ENCODE data around the gene ADIPOR2. TPM values are rescaled to one million over a fixed set of nuclear protein-coding genes. Genes with fewer than 3 reads are reported as not detected.

Gene ADIPOR2
- total and polyA plus RNA-seq, 2 donors (not counting 1 experiment from before 2014, with no cell fraction given), result 9.2 to 35.9 TPM

- intact Hi-C loops (cut with micrococcal nuclease), result no loop called here
- Mint-ChIP-seq H3K9me3 (ENCODE audit: insufficient read depth) (no peaks in the 10 kb centered on the region), H3K27ac (no peak overlapping the region), H3K27me3 (peaks cover 46% of the 10 kb centered on the region), H3K4me3 (no peak overlapping the region), H3K4me1 (no peaks in the 10 kb centered on the region)
- Histone ChIP-seq H3K4me2 (replicated peaks; ENCODE audit: low read depth, low read length, poor library complexity, severe bottlenecking) (no peak overlapping the region), H3K27me3 (replicated peaks in 1 of 4; ENCODE audit: control extremely low read depth in 1 of 4, control insufficient read depth in 3 of 4, insufficient read depth in 4 of 4, low read length in 3 of 4) (peaks cover 0 to 21% (median 3%) of the 10 kb centered on the region in 4 experiments), H3K4me3 (ENCODE audit: control extremely low read depth in 1 of 5, extremely low read depth in 1 of 5, insufficient read depth in 1 of 5, low read depth in 2 of 5, low read length in 4 of 5) (no peak overlapping the region), H3K27ac (ENCODE audit: low read length in 2 of 2) (no peak overlapping the region), H4K20me1 (ENCODE audit: control insufficient read depth, insufficient read depth, low read length, poor library complexity, severe bottlenecking) (no peaks in the 10 kb centered on the region), H3K9me3 (ENCODE audit: control extremely low read depth in 1 of 3, control insufficient read depth in 2 of 3, insufficient read depth in 1 of 3, low read length in 2 of 3) (peaks cover 0 to 8% (median 0%) of the 10 kb centered on the region in 3 donors), H3K9ac (ENCODE audit: low read length) (no peak overlapping the region), H3K79me2 (ENCODE audit: control insufficient read depth, insufficient read depth, low read length) (no peaks in the 10 kb centered on the region), H3K4me1 (ENCODE audit: control insufficient read depth in 2 of 2, insufficient read depth in 2 of 2, low read length in 2 of 2) (no peaks in the 10 kb centered on the region), H3K36me3 (replicated peaks in 1 of 2; ENCODE audit: control extremely low read depth in 1 of 2, control insufficient read depth in 1 of 2, extremely low read depth in 1 of 2, insufficient read depth in 2 of 2, low read length in 1 of 2) (no peaks in the 10 kb centered on the region), H2AFZ (ENCODE audit: insufficient read depth, low read depth, low read length, poor library complexity, severe bottlenecking) (no peak overlapping the region)
- DNase-seq (no peak), ATAC-seq (ENCODE audit: low read depth) (no peak)
- POLR2A ChIA-PET, result no interaction called here
- 86% methylated on average over 11 of the region's 17 CpGs for WGBS (ENCODE audit: insufficient coverage)
- TF ChIP-seq CTCF (IDR thresholded peaks at IDR 0.05) (no peak), EZH2 (IDR thresholded peaks at IDR 0.05; ENCODE audit: borderline replicate concordance, insufficient read depth, low read depth, low read length, poor library complexity, severe bottlenecking) (no peak)
- CTCF ChIA-PET, result no interaction called here
Observed at GRCh38 chr12:1832801-1833595, 142.1 kb downstream of the ADIPOR2 start.

- H3K9ac ChIP-seq (ENCODE audit: low read length), result no peak overlapping the region
- no peak overlapping the region for H3K27ac ChIP-seq (ENCODE audit: low read length in 2 of 2)
Observed at GRCh38 chr12:1833596-1834028, 142.7 kb downstream of the ADIPOR2 start.

More at GRCh38 chr12:1833596-1834028, 142.7 kb downstream of the ADIPOR2 start:
- intact Hi-C loops (cut with micrococcal nuclease), result no loop called here
- Histone ChIP-seq H3K9me3 (ENCODE audit: control extremely low read depth in 1 of 3, control insufficient read depth in 2 of 3, insufficient read depth in 1 of 3, low read length in 2 of 3) (peaks cover 0 to 8% (median 0%) of the 10 kb centered on the region in 3 donors), H3K79me2 (ENCODE audit: control insufficient read depth, insufficient read depth, low read length) (no peaks in the 10 kb centered on the region), H3K4me3 (ENCODE audit: control extremely low read depth in 1 of 5, extremely low read depth in 1 of 5, insufficient read depth in 1 of 5, low read depth in 2 of 5, low read length in 4 of 5) (no peak overlapping the region), H3K4me2 (replicated peaks; ENCODE audit: low read depth, low read length, poor library complexity, severe bottlenecking) (no peak overlapping the region), H3K4me1 (ENCODE audit: control insufficient read depth in 2 of 2, insufficient read depth in 2 of 2, low read length in 2 of 2) (no peaks in the 10 kb centered on the region), H3K27me3 (replicated peaks in 1 of 4; ENCODE audit: control extremely low read depth in 1 of 4, control insufficient read depth in 3 of 4, insufficient read depth in 4 of 4, low read length in 3 of 4) (peaks cover 0 to 21% (median 3%) of the 10 kb centered on the region in 4 experiments), H3K36me3 (replicated peaks in 1 of 2; ENCODE audit: control extremely low read depth in 1 of 2, control insufficient read depth in 1 of 2, extremely low read depth in 1 of 2, insufficient read depth in 2 of 2, low read length in 1 of 2) (no peaks in the 10 kb centered on the region), H4K20me1 (ENCODE audit: control insufficient read depth, insufficient read depth, low read length, poor library complexity, severe bottlenecking) (no peaks in the 10 kb centered on the region), H2AFZ (ENCODE audit: insufficient read depth, low read depth, low read length, poor library complexity, severe bottlenecking) (no peak overlapping the region)
- H3K9me3 Mint-ChIP-seq (ENCODE audit: insufficient read depth), result no peaks in the 10 kb centered on the region
- WGBS (ENCODE audit: insufficient coverage), result 89% methylated on average over 8 of the region's 10 CpGs
- H3K27ac Mint-ChIP-seq, result no peak overlapping the region
- no peak overlapping the region for H3K4me3 Mint-ChIP-seq
- DNase-seq (no peak), ATAC-seq (ENCODE audit: low read depth) (no peak)
- TF ChIP-seq CTCF (IDR thresholded peaks at IDR 0.05) (no peak), EZH2 (IDR thresholded peaks at IDR 0.05; ENCODE audit: borderline replicate concordance, insufficient read depth, low read depth, low read length, poor library complexity, severe bottlenecking) (no peak)
- CTCF ChIA-PET, result interaction anchor here (0.6 kb wide), 1 partner anchor 1050 kb away, joined by 3 read pairs; no protein-coding TSS in a partner anchor
- no peaks in the 10 kb centered on the region for H3K4me1 Mint-ChIP-seq
- POLR2A ChIA-PET, result no interaction called here
- H3K27me3 Mint-ChIP-seq, result peaks cover 44% of the 10 kb centered on the region

Measured in B cell (primary cell).